IMR-90 (cell line): ENCODE results near the gene CD14. TPM values are rescaled to one million over a fixed set of nuclear protein-coding genes. Genes with fewer than 3 reads are reported as not detected.
"Not testable (repeated sequence)": the region's sequence is repeated elsewhere in the genome, so short reads cannot be mapped to it uniquely, and the experiment has no call there.

Experiments used
- ATAC-seq: fragments of 200-7000 bp; cut with Tn5 transposase; 2 replicates; pipeline ENCODE4 v1.9.1; 2020; ENCODE audit warnings: low read depth, mild to moderate bottlenecking, moderate library complexity
- BruUV-seq: library from RNA; stranded (reverse); fragments of 400-500 nt; replicated peaks from 2 replicates; lab custom pipeline; 2021; lab: Mats Ljungman, UMichigan
- CTCF ChIA-PET: fragments of 300-600 bp; formaldehyde crosslinking; extraction: SDS; loops from one replicate; lab custom pipeline; 2021; ENCODE audit warnings: antibody characterized with exemption; lab: Yijun Ruan, JAX
- POLR2A ChIA-PET: fragments of 300-600 bp; sonication (Branson Sonifier 250); formaldehyde crosslinking; loops from one replicate; lab custom pipeline; 2022; ENCODE audit warnings: antibody characterized with exemption; ENCODE audit not compliant: unreplicated experiment; lab: Charles Lee
- DNase-seq: peaks from one replicate; pipeline ENCODE4 v3.0.0; 2013
- H2AFZ ChIP-seq: replicated peaks from 2 replicates; pipeline ENCODE3; 2013; ENCODE audit warnings: low read length, mild to moderate bottlenecking; ENCODE audit not compliant: poor library complexity
- H2AK5ac ChIP-seq: 2 replicates; pipeline ENCODE4 v1.6.1; 2013; ENCODE audit warnings: low read depth, low read length, inconsistent platforms
- H2AK9ac ChIP-seq: replicated peaks from 2 replicates; pipeline ENCODE3; 2013; ENCODE audit warnings: mild to moderate bottlenecking, low read depth, low read length, moderate library complexity; ENCODE audit not compliant: poor library complexity
- H2BK120ac ChIP-seq: 2 replicates; pipeline ENCODE4 v1.6.1; 2013; ENCODE audit warnings: low read depth, low read length, inconsistent platforms
- H2BK15ac ChIP-seq: 3 replicates; pipeline ENCODE4 v1.6.1; 2013; ENCODE audit warnings: low read depth, low read length, inconsistent platforms
- H2BK20ac ChIP-seq: 2 replicates; pipeline ENCODE4 v1.6.1; 2013; ENCODE audit warnings: low read depth, mild to moderate bottlenecking, inconsistent platforms, low read length, moderate library complexity
- H2BK5ac ChIP-seq: 2 replicates; pipeline ENCODE4 v1.6.1; 2013; ENCODE audit warnings: mild to moderate bottlenecking, low read depth, low read length, inconsistent platforms; ENCODE audit not compliant: poor library complexity, severe bottlenecking
- H3K14ac ChIP-seq: replicated peaks from 2 replicates; pipeline ENCODE4 v1.6.1; 2013; ENCODE audit warnings: low read depth, low read length, inconsistent platforms
- H3K18ac ChIP-seq: 2 replicates; pipeline ENCODE4 v1.6.1; 2013; ENCODE audit warnings: low read depth, low read length, control low read depth
- H3K23ac ChIP-seq: 2 replicates; pipeline ENCODE4 v1.6.1; 2013; ENCODE audit warnings: low read depth, low read length, inconsistent platforms
- H3K27ac ChIP-seq: 2 replicates; pipeline ENCODE4 v1.5.1; 2013; ENCODE audit warnings: mild to moderate bottlenecking, control low read depth, low read length; ENCODE audit not compliant: insufficient read depth
- H3K27me3 ChIP-seq: 2 replicates; pipeline ENCODE4 v1.6.1; 2013; ENCODE audit warnings: low read length; ENCODE audit not compliant: control insufficient read depth, insufficient read depth
- H3K36me3 ChIP-seq: 2 replicates; pipeline ENCODE4 v1.6.1; 2013; ENCODE audit warnings: low read length, mixed read lengths; ENCODE audit not compliant: control insufficient read depth, insufficient read depth
- H3K4ac ChIP-seq: 2 replicates; pipeline ENCODE4 v1.6.1; 2013; ENCODE audit warnings: low read depth, low read length, inconsistent platforms
- H3K4me1 ChIP-seq: 2 replicates; pipeline ENCODE4 v1.6.1; 2013; ENCODE audit warnings: low read length, mixed read lengths; ENCODE audit not compliant: control insufficient read depth, insufficient read depth
- H3K4me2 ChIP-seq: 2 replicates; pipeline ENCODE4 v1.6.1; 2013; ENCODE audit warnings: low read depth, mild to moderate bottlenecking, control low read depth, low read length, moderate library complexity
- H3K4me3 ChIP-seq: 2 replicates; pipeline ENCODE4 v1.5.1; 2013; ENCODE audit warnings: low read depth, mild to moderate bottlenecking, control low read depth, low read length, moderate library complexity; ENCODE audit not compliant: insufficient read depth
- H3K56ac ChIP-seq: 2 replicates; pipeline ENCODE4 v1.6.1; 2013; ENCODE audit warnings: low read length, inconsistent platforms; ENCODE audit not compliant: insufficient read depth; ENCODE audit errors: extremely low read depth
- H3K79me1 ChIP-seq, 2 experiments: 2 replicates each; pipeline ENCODE4 v1.6.1; 2013; ENCODE audit warnings: low read length in 2 of 2, inconsistent platforms in 1 of 2, low read depth in 1 of 2
- H3K9ac ChIP-seq: 2 replicates; pipeline ENCODE4 v1.6.1; 2013; ENCODE audit warnings: low read depth, low read length, control low read depth
- H3K9me1 ChIP-seq: 2 replicates; pipeline ENCODE4 v1.6.1; 2013; ENCODE audit warnings: low read length, inconsistent platforms; ENCODE audit not compliant: insufficient read depth
- H3K9me3 ChIP-seq: 2 replicates; pipeline ENCODE4 v1.6.1; 2013; ENCODE audit warnings: low read length; ENCODE audit not compliant: control insufficient read depth, insufficient read depth
- H4K20me1 ChIP-seq: 2 replicates; pipeline ENCODE4 v1.6.1; 2013; ENCODE audit warnings: low read length, inconsistent platforms; ENCODE audit not compliant: insufficient read depth
- H4K5ac ChIP-seq: 2 replicates; pipeline ENCODE4 v1.6.1; 2013; ENCODE audit warnings: mild to moderate bottlenecking, low read depth, low read length, control low read depth
- H4K8ac ChIP-seq, 2 experiments: 2 replicates each; pipeline ENCODE4 v1.6.1; 2013; ENCODE audit warnings: low read depth in 2 of 2, low read length in 2 of 2, control low read depth in 1 of 2, inconsistent platforms in 1 of 2
- H4K91ac ChIP-seq: 2 replicates; pipeline ENCODE4 v1.6.1; 2013; ENCODE audit warnings: low read depth, low read length, inconsistent platforms; ENCODE audit not compliant: insufficient read depth
- WGBS, 2 experiments: methylation state at CpG; one replicate each; pipeline versions ENCODE4 v1.1.5 to v1.1.7; 2013; ENCODE audit warnings: missing lambda C conversion rate in 2 of 2; ENCODE audit not compliant: insufficient read length in 1 of 2; ENCODE audit errors: extremely low coverage in 2 of 2; 5-methylcytosine and 5-hydroxymethylcytosine counted together
- dilution Hi-C: fragments of 300-500 bp; cut with HindIII; formaldehyde crosslinking; loops from one replicate; pipeline ENCODE4 v1.14.3; 2018; ENCODE audit warnings: low sequenced_read_pairs; ENCODE audit not compliant: unreplicated experiment
- in situ Hi-C: fragments of 300-500 bp; cut with MboI; formaldehyde crosslinking; loops from 3 replicates; pipeline ENCODE4 v1.14.3; 2019; ENCODE audit warnings: low sequenced_read_pairs, inconsistent platforms, mixed read lengths
- intact Hi-C: fragments of 100-400 bp; cut with micrococcal nuclease; formaldehyde crosslinking; loops from 2 replicates; pipeline ENCODE4 v1.10.0; 2022
- polyA plus RNA-seq, 3 experiments: library from polyadenylated mRNA; depleted of rRNA; stranded (reverse); fragments of >200 nt; gene quantifications; 2 replicates each; pipeline ENCODE4 v1.2.3, GENCODE V29; 2012; ENCODE audit warnings: low replicate concordance in 1 of 3
- total RNA-seq: library from RNA; depleted of rRNA; stranded (reverse); fragments of >200 nt; gene quantifications from 2 replicates; pipeline ENCODE4 v1.2.3, GENCODE V29; 2012

CD14 gene
- total and polyA plus RNA-seq, 2 of the 4 experiments (the other 2 are of a cell fraction), result 0.17 to 0.18 TPM

DNA sequence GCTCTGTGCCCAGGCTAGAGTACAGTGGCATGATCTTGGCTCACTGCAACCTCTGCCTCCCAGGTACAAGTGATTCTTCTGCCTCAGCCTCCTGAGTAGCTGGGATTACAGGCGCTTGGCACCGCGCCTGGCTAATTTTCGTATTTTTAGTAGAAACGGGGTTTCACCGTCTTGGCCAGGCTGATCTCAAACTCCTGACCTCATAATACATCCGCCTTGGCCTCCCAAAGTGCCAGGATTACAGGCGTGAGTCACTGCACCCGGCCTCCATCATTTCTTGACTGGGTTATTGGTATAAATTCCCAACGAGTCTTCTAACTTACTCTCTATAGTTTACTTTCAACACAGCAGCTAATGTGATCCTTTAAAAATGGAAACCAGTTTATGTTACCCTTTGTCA lies 8.1 kb downstream of the CD14 start:
- H3K27me3 ChIP-seq, result peaks cover 15% of the 10 kb centered on the region
- BruUV-seq, H3K9me3 ChIP-seq, H2AK9ac ChIP-seq, H3K4me3 ChIP-seq, H3K18ac ChIP-seq, CTCF ChIA-PET, H2AK5ac ChIP-seq, H2BK5ac ChIP-seq, intact Hi-C loops, H4K20me1 ChIP-seq, H3K27ac ChIP-seq, H2BK120ac ChIP-seq, ATAC-seq, H4K5ac ChIP-seq, H3K9me1 ChIP-seq, H3K36me3 ChIP-seq, dilution Hi-C loops, H3K14ac ChIP-seq, H2BK15ac ChIP-seq, DNase-seq, H4K91ac ChIP-seq, H3K23ac ChIP-seq, H2BK20ac ChIP-seq, H3K56ac ChIP-seq, H3K4me1 ChIP-seq, in situ Hi-C loops, H3K4ac ChIP-seq, H3K79me1 ChIP-seq, H4K8ac ChIP-seq, POLR2A ChIA-PET, H2AFZ ChIP-seq, H3K9ac ChIP-seq, H3K4me2 ChIP-seq: not testable (repeated sequence)
- 81% methylated on average over 5 of the region's 10 CpGs; no CpG with 5 or more reads in 1 of the 2 experiments for WGBS, 2 experiments

DNA sequence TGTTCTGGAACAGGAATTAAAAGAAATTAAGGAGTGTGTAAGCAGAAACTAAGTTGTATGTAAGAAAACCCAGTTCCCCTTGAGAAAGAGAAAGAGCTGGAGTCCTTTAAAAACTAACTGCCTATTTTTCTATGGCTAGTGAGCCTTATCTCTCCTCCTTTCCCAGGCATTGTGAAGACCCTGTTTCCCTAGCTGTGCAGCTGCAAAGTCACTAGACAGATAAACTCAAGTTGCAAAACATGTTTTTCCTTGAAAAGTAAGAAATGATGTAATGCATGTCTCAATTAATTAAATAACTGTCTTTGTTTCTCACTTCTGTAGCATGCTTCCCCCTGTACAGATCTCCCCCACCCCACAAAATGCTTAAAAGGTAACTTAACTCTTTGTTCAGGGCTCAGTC lies 9.9 kb downstream of the CD14 start:
- H3K4ac ChIP-seq, H3K14ac ChIP-seq, H3K27ac ChIP-seq, H2AFZ ChIP-seq, H4K5ac ChIP-seq, H2BK5ac ChIP-seq, H4K91ac ChIP-seq, H3K9me3 ChIP-seq, H3K9ac ChIP-seq, H3K9me1 ChIP-seq, H3K36me3 ChIP-seq, BruUV-seq, H4K8ac ChIP-seq, H3K56ac ChIP-seq, H3K23ac ChIP-seq, H3K4me1 ChIP-seq, intact Hi-C loops, H3K4me2 ChIP-seq, H2AK5ac ChIP-seq, H2BK20ac ChIP-seq, POLR2A ChIA-PET, H2BK120ac ChIP-seq, H4K20me1 ChIP-seq, DNase-seq, in situ Hi-C loops, H3K4me3 ChIP-seq, H3K79me1 ChIP-seq, ATAC-seq, H2BK15ac ChIP-seq, H2AK9ac ChIP-seq, dilution Hi-C loops, H3K18ac ChIP-seq, CTCF ChIA-PET: not testable (repeated sequence)
- peaks cover 15% of the 10 kb centered on the region for H3K27me3 ChIP-seq
